GM12892 (cell line): Measurements from ENCODE around the gene PRDM16.

Experiments
- POLR2A ChIP-seq: IDR thresholded peaks from 2 replicates; pipeline ENCODE4 v1.6.1; 2011; ENCODE audit warnings: low read depth, low read length, control low read depth
- POLR2AphosphoS5 ChIP-seq: IDR thresholded peaks from 2 replicates; pipeline ENCODE4 v1.6.1; 2011; ENCODE audit warnings: low read depth, low read length, control low read depth
- TAF1 ChIP-seq: IDR thresholded peaks from 2 replicates; pipeline ENCODE4 v1.6.1; 2011; ENCODE audit warnings: low read depth, mild to moderate bottlenecking, control low read depth, low read length, borderline replicate concordance

GRCh38 chr1:3056641-3057040 lies 12.4 kb upstream of the PRDM16 start:
- TF ChIP-seq POLR2A (no peak), POLR2AphosphoS5 (no peak), TAF1 (no peak)
